Astrocyte (in vitro differentiated cells and primary cell): ENCODE data around the gene CDH13. TPM values are rescaled to one million over a fixed set of nuclear protein-coding genes. Genes with fewer than 3 reads are reported as not detected.

Experiments
- DNase-seq: peaks from one replicate; pipeline ENCODE4 v3.0.0-alpha.2; 2010; ENCODE audit warnings: low read depth
- FAIRE-seq: peaks from 2 replicates; lab custom pipeline; 2011; peaks lifted over from hg19 to GRCh38; lab: Jason Lieb, UNC
- H2AFZ ChIP-seq: 2 replicates; pipeline ENCODE4 v1.6.0; 2012; ENCODE audit warnings: low read depth, low read length, inconsistent platforms
- H3K27ac ChIP-seq: 2 replicates; pipeline ENCODE4 v1.5.1; 2011; ENCODE audit warnings: low read depth, low read length, inconsistent platforms
- H3K27me3 ChIP-seq: 2 replicates; pipeline ENCODE4 v1.6.0; 2011; ENCODE audit warnings: low read length, inconsistent platforms; ENCODE audit not compliant: insufficient read depth
- H3K36me3 ChIP-seq: 2 replicates; pipeline ENCODE4 v1.5.1; 2011; ENCODE audit warnings: low read length, inconsistent platforms; ENCODE audit not compliant: insufficient read depth
- H3K4me1 ChIP-seq: 2 replicates; pipeline ENCODE4 v1.5.1; 2011; ENCODE audit warnings: low read length, inconsistent platforms; ENCODE audit not compliant: insufficient read depth
- H3K4me2 ChIP-seq: 2 replicates; pipeline ENCODE4 v1.6.0; 2012; ENCODE audit warnings: low read length, inconsistent platforms
- H3K4me3 ChIP-seq: 2 replicates; pipeline ENCODE4 v1.5.1; 2011; ENCODE audit warnings: low read depth, mild to moderate bottlenecking, low read length, inconsistent platforms; ENCODE audit not compliant: insufficient read depth
- H3K79me2 ChIP-seq: 2 replicates; pipeline ENCODE4 v1.6.0; 2012; ENCODE audit warnings: mild to moderate bottlenecking, low read length, inconsistent platforms; ENCODE audit not compliant: insufficient read depth
- H3K9ac ChIP-seq: 2 replicates; pipeline ENCODE4 v1.6.0; 2012; ENCODE audit warnings: mild to moderate bottlenecking, low read length, inconsistent platforms
- H3K9me3 ChIP-seq: 2 replicates; pipeline ENCODE4 v1.5.1; 2012; ENCODE audit warnings: low read depth, mild to moderate bottlenecking, low read length, inconsistent platforms; ENCODE audit not compliant: insufficient read depth
- H4K20me1 ChIP-seq: 2 replicates; pipeline ENCODE4 v1.6.0; 2012; ENCODE audit warnings: low read length, inconsistent platforms; ENCODE audit not compliant: insufficient read depth
- H3K27ac Mint-ChIP-seq: one replicate; pipeline ENCODE4 v1.8.0; 2021; ENCODE audit warnings: mild to moderate bottlenecking, mixed read lengths; ENCODE audit not compliant: unreplicated experiment
- H3K27me3 Mint-ChIP-seq: one replicate; pipeline ENCODE4 v1.8.0; 2021; ENCODE audit warnings: low read depth, mixed read lengths; ENCODE audit not compliant: unreplicated experiment
- H3K36me3 Mint-ChIP-seq: one replicate; pipeline ENCODE4 v1.8.0; 2021; ENCODE audit warnings: low read depth, mixed read lengths; ENCODE audit not compliant: unreplicated experiment
- H3K4me1 Mint-ChIP-seq: one replicate; pipeline ENCODE4 v1.8.0; 2021; ENCODE audit warnings: low read depth, mixed read lengths; ENCODE audit not compliant: unreplicated experiment
- H3K4me3 Mint-ChIP-seq: one replicate; pipeline ENCODE4 v1.8.0; 2021; ENCODE audit warnings: mild to moderate bottlenecking, moderate library complexity, mixed read lengths; ENCODE audit not compliant: unreplicated experiment
- H3K9me3 Mint-ChIP-seq: one replicate; pipeline ENCODE4 v1.8.0; 2021; ENCODE audit warnings: mild to moderate bottlenecking, mixed read lengths; ENCODE audit not compliant: unreplicated experiment
- CTCF ChIP-seq: IDR thresholded peaks from 2 replicates; pipeline ENCODE4 v1.5.1; 2011; ENCODE audit warnings: low read depth, mild to moderate bottlenecking, inconsistent platforms, low read length, moderate library complexity; ENCODE audit not compliant: insufficient read depth
- EZH2 ChIP-seq: IDR thresholded peaks from 2 replicates; pipeline ENCODE4 v1.6.1; 2012; ENCODE audit warnings: mild to moderate bottlenecking, low read length, inconsistent platforms; ENCODE audit not compliant: insufficient read depth
- total RNA-seq: library from RNA; stranded (reverse); gene quantifications from 2 replicates; pipeline ENCODE4 v1.2.1, GENCODE V29; 2021

Gene CDH13
- total RNA-seq, 1 donor from 2014 or later: 41.7 TPM

DNA sequence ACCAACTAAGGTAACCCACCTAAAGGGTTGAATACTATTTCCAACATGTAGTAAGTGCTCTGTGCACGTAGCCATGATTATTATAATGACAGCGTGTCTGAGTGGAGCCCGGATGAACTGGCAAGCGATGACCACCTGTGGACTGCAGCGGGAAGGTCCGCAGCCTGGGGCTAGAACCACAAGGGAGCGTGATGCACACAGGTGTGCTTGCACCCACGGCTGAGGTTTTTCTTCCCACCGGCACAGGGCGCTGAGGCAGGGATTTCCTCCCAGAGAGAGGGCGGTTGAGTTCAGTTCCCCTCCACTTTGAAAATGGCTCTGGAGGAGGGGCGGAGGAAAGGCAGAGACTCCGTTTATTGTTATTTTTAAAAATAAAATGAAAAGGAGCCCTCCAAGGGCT, 959.3 kb downstream of the CDH13 start:
- H3K4me3 ChIP-seq: no peak overlapping the region
- H3K36me3 Mint-ChIP-seq: no peaks in the 10 kb centered on the region
- H3K36me3 ChIP-seq: no peaks in the 10 kb centered on the region
- H3K27ac Mint-ChIP-seq: no peak overlapping the region
- H3K9me3 Mint-ChIP-seq: no peaks in the 10 kb centered on the region
- no peak overlapping the region for H2AFZ ChIP-seq
- no peaks in the 10 kb centered on the region for H4K20me1 ChIP-seq
- no peak for DNase-seq
- no peaks in the 10 kb centered on the region for H3K79me2 ChIP-seq
- peaks cover 31% of the 10 kb centered on the region for H3K27me3 Mint-ChIP-seq
- H3K4me2 ChIP-seq: no peak overlapping the region
- no peaks in the 10 kb centered on the region for H3K27me3 ChIP-seq
- no peak overlapping the region for H3K9ac ChIP-seq
- no peaks in the 10 kb centered on the region for H3K9me3 ChIP-seq
- H3K4me1 Mint-ChIP-seq: no peaks in the 10 kb centered on the region
- no peak overlapping the region for H3K4me3 Mint-ChIP-seq
- no peak overlapping the region for H3K27ac ChIP-seq
- no peaks in the 10 kb centered on the region for H3K4me1 ChIP-seq
- TF ChIP-seq EZH2: no peak
- no peak for TF ChIP-seq CTCF
- no peak for FAIRE-seq

GRCh38 chr16:83586461-83587200, 959.9 kb downstream of the CDH13 start:
- Mint-ChIP-seq H3K4me1 (no peaks in the 10 kb centered on the region), H3K27me3 (peaks cover 30% of the 10 kb centered on the region), H3K36me3 (no peaks in the 10 kb centered on the region), H3K27ac (no peak overlapping the region), H3K4me3 (no peak overlapping the region), H3K9me3 (peaks cover 4% of the 10 kb centered on the region)
- no peaks in the 10 kb centered on the region for H4K20me1 ChIP-seq
- H3K36me3 ChIP-seq: no peaks in the 10 kb centered on the region
- no peak overlapping the region for H3K4me3 ChIP-seq
- H3K79me2 ChIP-seq: no peaks in the 10 kb centered on the region
- no peak overlapping the region for H3K27ac ChIP-seq
- no peak for FAIRE-seq
- H3K9ac ChIP-seq: no peak overlapping the region
- DNase-seq: no peak
- H2AFZ ChIP-seq: no peak overlapping the region
- H3K9me3 ChIP-seq: no peaks in the 10 kb centered on the region
- H3K27me3 ChIP-seq: no peaks in the 10 kb centered on the region
- H3K4me1 ChIP-seq: no peaks in the 10 kb centered on the region
- no peak overlapping the region for H3K4me2 ChIP-seq
- TF ChIP-seq CTCF (no peak), EZH2 (no peak)

DNA sequence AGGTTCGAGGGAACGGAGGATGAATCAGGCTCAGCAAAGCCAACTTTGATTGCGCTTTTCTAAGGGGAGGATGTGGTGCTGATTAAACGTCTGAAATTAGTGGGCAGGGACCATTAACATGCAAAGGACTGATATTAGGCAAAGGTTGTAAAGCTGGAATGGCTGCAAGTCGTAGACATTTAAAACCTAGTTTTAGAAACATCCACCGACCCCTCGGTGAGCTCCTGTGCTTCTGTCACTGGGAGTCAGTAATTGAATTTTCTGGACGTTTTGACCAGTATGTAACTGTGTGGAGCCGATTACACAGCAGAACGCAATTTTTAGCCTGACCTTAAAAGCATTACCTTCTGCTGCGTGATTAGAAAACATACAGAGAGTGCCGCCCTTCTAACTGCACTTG, 960.4 kb downstream of the CDH13 start:
- no peak overlapping the region for H3K9ac ChIP-seq
- no peak overlapping the region for H3K4me3 ChIP-seq
- Mint-ChIP-seq H3K4me3 (no peak overlapping the region), H3K27ac (no peak overlapping the region), H3K4me1 (no peaks in the 10 kb centered on the region), H3K9me3 (peaks cover 4% of the 10 kb centered on the region), H3K36me3 (no peaks in the 10 kb centered on the region), H3K27me3 (peaks cover 31% of the 10 kb centered on the region)
- H3K79me2 ChIP-seq: no peaks in the 10 kb centered on the region
- H3K27ac ChIP-seq: no peak overlapping the region
- H3K36me3 ChIP-seq: no peaks in the 10 kb centered on the region
- no peaks in the 10 kb centered on the region for H4K20me1 ChIP-seq
- FAIRE-seq: no peak
- no peak for DNase-seq
- H3K9me3 ChIP-seq: no peaks in the 10 kb centered on the region
- H3K27me3 ChIP-seq: no peaks in the 10 kb centered on the region
- no peak overlapping the region for H3K4me2 ChIP-seq
- no peak overlapping the region for H2AFZ ChIP-seq
- no peak for TF ChIP-seq EZH2
- no peaks in the 10 kb centered on the region for H3K4me1 ChIP-seq
